GM12865 (cell line): ENCODE measurements around the gene TMEM164.

Experiments
- DNase-seq: peaks from one replicate; pipeline ENCODE4 v3.0.0; 2010; ENCODE audit warnings: low read depth
- H3K4me3 ChIP-seq: 2 replicates; pipeline ENCODE4 v1.5.1; 2011; ENCODE audit warnings: mild to moderate bottlenecking, low read depth, low read length, control low read depth
- CTCF ChIP-seq: IDR thresholded peaks from 2 replicates; pipeline ENCODE4 v1.5.1; 2011; ENCODE audit warnings: low read length, control low read depth, low read depth, inconsistent platforms; ENCODE audit not compliant: insufficient read depth; ENCODE audit errors: missing control alignments

Gene TMEM164

GRCh38 chrX:110046971-110047370 lies 44.1 kb downstream of the TMEM164 start:
- DNase-seq: no peak
- H3K4me3 ChIP-seq: no peak overlapping the region
- TF ChIP-seq CTCF: no peak

- DNase-seq: no peak
- H3K4me3 ChIP-seq: no peak overlapping the region
- TF ChIP-seq CTCF: no peak
Observed at GRCh38 chrX:110049096-110049495, 46.2 kb downstream of the TMEM164 start.

- no peak overlapping the region for H3K4me3 ChIP-seq
- no peak for TF ChIP-seq CTCF
- no peak for DNase-seq
Observed at GRCh38 chrX:110050386-110050785, 47.5 kb downstream of the TMEM164 start.

GRCh38 chrX:110050901-110051300 lies 48.0 kb downstream of the TMEM164 start:
- no peak overlapping the region for H3K4me3 ChIP-seq
- TF ChIP-seq CTCF: no peak
- no peak for DNase-seq

GRCh38 chrX:110051559-110051958 lies 48.6 kb downstream of the TMEM164 start:
- DNase-seq: no peak
- TF ChIP-seq CTCF: no peak
- H3K4me3 ChIP-seq: no peak overlapping the region

GRCh38 chrX:110052303-110052702 lies 49.4 kb downstream of the TMEM164 start:
- no peak overlapping the region for H3K4me3 ChIP-seq
- TF ChIP-seq CTCF: no peak
- DNase-seq: no peak

GRCh38 chrX:110053453-110053852 lies 50.5 kb downstream of the TMEM164 start:
- no peak for DNase-seq
- no peak for TF ChIP-seq CTCF
- no peak overlapping the region for H3K4me3 ChIP-seq
